Smooth muscle cell (in vitro differentiated cells): ENCODE data around the gene WDR27. TPM values are rescaled to one million over a fixed set of nuclear protein-coding genes. Genes with fewer than 3 reads are reported as not detected.

Experiments used
- DNase-seq: peaks from one replicate; lab custom pipeline; 2025; ENCODE audit not compliant: unreplicated experiment; lab: John Stamatoyannopoulos, UW
- H2AFZ ChIP-seq: fragments of 200-600 bp; sonication (generic); 2 replicates; pipeline ENCODE4 v1.6.0; 2016; ENCODE audit warnings: antibody characterized with exemption, low read depth, mild to moderate bottlenecking
- H3F3A ChIP-seq: fragments of 200-600 bp; sonication (generic); 2 replicates; pipeline ENCODE4 v1.6.0; 2017; ENCODE audit warnings: antibody characterized with exemption, low read depth
- H3K27ac ChIP-seq: fragments of 200-600 bp; sonication (generic); 2 replicates; pipeline ENCODE4 v1.5.1; 2016; ENCODE audit warnings: low read depth, mild to moderate bottlenecking
- H3K27me3 ChIP-seq: fragments of 200-600 bp; sonication (generic); 2 replicates; pipeline ENCODE4 v1.6.1; 2016; ENCODE audit warnings: low read depth, mild to moderate bottlenecking
- H3K36me3 ChIP-seq: fragments of 200-600 bp; sonication (generic); 2 replicates; pipeline ENCODE4 v1.5.1; 2016; ENCODE audit warnings: low read depth
- H3K4me1 ChIP-seq: fragments of 200-600 bp; sonication (generic); 2 replicates; pipeline ENCODE4 v1.5.1; 2016; ENCODE audit warnings: low read depth
- H3K4me2 ChIP-seq: fragments of 200-600 bp; sonication (generic); 2 replicates; pipeline ENCODE4 v1.6.0; 2016; ENCODE audit warnings: mild to moderate bottlenecking
- H3K4me3 ChIP-seq: fragments of 200-600 bp; sonication (generic); 2 replicates; pipeline ENCODE4 v1.5.1; 2016; ENCODE audit warnings: mild to moderate bottlenecking
- H3K79me2 ChIP-seq: fragments of 200-600 bp; sonication (generic); 2 replicates; pipeline ENCODE4 v1.6.0; 2016; ENCODE audit warnings: low read depth, mild to moderate bottlenecking
- H3K9ac ChIP-seq: fragments of 200-600 bp; sonication (generic); 2 replicates; pipeline ENCODE4 v1.6.0; 2016; ENCODE audit warnings: low read depth
- H3K9me3 ChIP-seq: fragments of 200-600 bp; sonication (generic); replicated peaks from 2 replicates; pipeline ENCODE4 v1.5.1; 2016; ENCODE audit warnings: low read depth
- H4K20me1 ChIP-seq: fragments of 200-600 bp; sonication (generic); 2 replicates; pipeline ENCODE4 v1.6.0; 2016; ENCODE audit warnings: low read depth
- CTCF ChIP-seq: fragments of 200-600 bp; sonication (generic); IDR thresholded peaks from 2 replicates; pipeline ENCODE4 v1.5.1; 2017; ENCODE audit warnings: borderline replicate concordance, mild to moderate bottlenecking, antibody characterized with exemption; ENCODE audit not compliant: insufficient read depth, poor library complexity, severe bottlenecking
- WGBS: methylation state at CpG from one replicate; pipeline ENCODE4 v1.1.7; 2016; ENCODE audit warnings: low lambda C conversion rate; 5-methylcytosine and 5-hydroxymethylcytosine counted together
- polyA plus RNA-seq: library from polyadenylated mRNA; unstranded; fragments of >200 nt; fragmentation: Nextera tagmentation; extraction: Ambion mirVana; gene quantifications from 2 replicates; pipeline ENCODE4 v1.2.1, GENCODE V29; 2016
- total RNA-seq: library from RNA; depleted of rRNA; stranded (reverse); fragments of >200 nt; gene quantifications from 2 replicates; pipeline ENCODE4 v1.2.3, GENCODE V29; 2014

The WDR27 gene
- total and polyA plus RNA-seq, 2 experiments from 2014 or later, result 26.0 to 47.0 TPM

DNA sequence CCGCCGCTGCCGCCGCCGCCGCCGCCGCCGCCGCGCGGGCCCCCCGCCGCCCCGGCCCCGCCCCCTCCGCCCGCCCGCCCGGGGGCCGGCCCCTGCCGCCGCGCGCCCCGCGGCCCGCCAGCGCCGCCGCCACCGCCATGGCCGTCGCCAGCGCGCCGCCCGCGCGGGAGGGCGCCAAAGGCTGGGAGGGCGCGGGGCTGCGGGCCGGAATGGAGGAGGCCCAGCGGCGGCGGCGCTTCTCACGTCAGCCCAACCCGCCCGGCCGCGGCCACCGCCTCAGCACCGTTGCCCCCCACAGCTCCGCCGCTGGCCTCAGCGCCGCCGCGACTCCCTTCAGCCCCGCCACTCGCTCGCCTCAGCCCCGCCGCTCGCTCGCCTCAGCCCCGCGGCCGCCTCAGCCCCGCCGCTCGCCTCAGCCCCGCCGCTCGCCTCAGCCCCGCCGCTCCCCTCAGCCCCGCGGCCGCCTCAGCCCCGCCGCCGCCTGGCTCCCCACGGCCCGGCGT lies 22.2 kb upstream of the WDR27 start:
- no peaks in the 10 kb centered on the region for H3K36me3 ChIP-seq
- peaks cover 40% of the 10 kb centered on the region for H4K20me1 ChIP-seq
- no peak overlapping the region for H2AFZ ChIP-seq
- peak overlapping the region; percentile 73 for H3K4me3 ChIP-seq
- no peak overlapping the region for H3K9ac ChIP-seq
- H3K27ac ChIP-seq, result no peak overlapping the region
- H3K79me2 ChIP-seq, result peaks cover 35% of the 10 kb centered on the region
- H3F3A ChIP-seq, result peaks cover 3% of the 10 kb centered on the region
- peaks cover 20% of the 10 kb centered on the region for H3K4me1 ChIP-seq
- H3K9me3 ChIP-seq, result no peaks in the 10 kb centered on the region
- no peaks in the 10 kb centered on the region for H3K27me3 ChIP-seq
- DNase-seq, result no peak
- WGBS, result no CpG with 5 or more reads among the region's 89 CpGs
- no peak for TF ChIP-seq CTCF
- no peak overlapping the region for H3K4me2 ChIP-seq

- peaks cover 46% of the 10 kb centered on the region for H4K20me1 ChIP-seq
- TF ChIP-seq CTCF, result no peak
- peaks cover 20% of the 10 kb centered on the region for H3K4me1 ChIP-seq
- H3K9ac ChIP-seq, result peak overlapping the region; percentile 39
- peaks cover 3% of the 10 kb centered on the region for H3F3A ChIP-seq
- H3K27ac ChIP-seq, result peak overlapping the region; percentile 54
- H3K4me3 ChIP-seq, result peak overlapping the region; percentile 63
- no peaks in the 10 kb centered on the region for H3K27me3 ChIP-seq
- H2AFZ ChIP-seq, result peak overlapping the region; percentile 91
- H3K4me2 ChIP-seq, result peak overlapping the region; percentile 92
- H3K36me3 ChIP-seq, result no peaks in the 10 kb centered on the region
- H3K79me2 ChIP-seq, result peaks cover 42% of the 10 kb centered on the region
- peak; percentile 26 for DNase-seq
- 2% methylated on average over 38 of the region's 70 CpGs for WGBS
- no peaks in the 10 kb centered on the region for H3K9me3 ChIP-seq
These were observed 21.5 kb upstream of the WDR27 start for GRCh38 chr6:169723200-169723909.

DNA sequence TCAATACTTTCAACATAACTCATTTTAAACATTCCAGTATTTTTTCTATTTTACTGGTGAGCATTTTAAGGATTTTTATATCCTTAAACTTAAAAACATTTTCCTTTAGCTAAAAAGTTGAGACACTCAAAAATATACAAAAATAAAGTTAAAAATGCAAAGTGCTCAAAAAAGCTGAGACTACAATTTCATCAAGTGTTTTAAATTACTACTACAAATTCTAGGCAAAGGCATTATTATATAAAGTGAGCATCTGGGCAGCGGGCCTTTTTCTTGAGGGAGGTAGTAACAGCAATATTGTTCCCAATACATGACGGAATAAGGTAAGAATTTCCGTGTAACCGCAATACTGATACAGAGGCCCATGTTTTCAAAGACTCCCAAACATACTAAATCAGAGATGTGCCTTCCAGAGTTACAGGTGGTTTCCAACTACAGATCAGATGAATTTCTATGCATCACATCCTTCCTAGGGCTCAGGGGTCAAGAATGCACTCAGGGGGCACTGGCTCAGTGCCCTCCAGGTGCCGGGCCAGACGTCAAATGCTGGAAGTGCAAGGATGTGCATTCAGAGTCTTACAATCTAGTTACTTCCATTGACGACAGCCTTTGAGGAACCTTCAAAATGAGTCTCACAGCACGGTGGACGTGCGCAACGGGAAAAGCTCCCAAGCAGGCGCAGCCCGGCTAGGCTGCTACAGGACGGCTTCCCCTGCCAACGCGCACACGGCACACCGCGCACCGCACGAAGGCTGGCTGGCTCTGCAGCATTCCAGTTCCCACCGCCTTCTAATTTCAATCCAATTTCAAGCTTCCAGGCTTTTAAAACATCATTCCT lies 20.8 kb upstream of the WDR27 start:
- peak overlapping the region; percentile 63 for H3K4me3 ChIP-seq
- peaks cover 3% of the 10 kb centered on the region for H3F3A ChIP-seq
- H3K9ac ChIP-seq, result peak overlapping the region; percentile 39
- no peaks in the 10 kb centered on the region for H3K36me3 ChIP-seq
- peaks cover 49% of the 10 kb centered on the region for H3K79me2 ChIP-seq
- H3K4me2 ChIP-seq, result peak overlapping the region; percentile 92
- WGBS, result 8% methylated on average over 22 of the region's 22 CpGs
- H3K27ac ChIP-seq, result peak overlapping the region; percentile 54
- H2AFZ ChIP-seq, result peak overlapping the region; percentile 91
- no peak for DNase-seq
- TF ChIP-seq CTCF, result no peak
- no peaks in the 10 kb centered on the region for H3K27me3 ChIP-seq
- H4K20me1 ChIP-seq, result peaks cover 54% of the 10 kb centered on the region
- H3K9me3 ChIP-seq, result no peaks in the 10 kb centered on the region
- H3K4me1 ChIP-seq, result peaks cover 20% of the 10 kb centered on the region
